HG03342 (cell line): ENCODE data around the gene PDSS2.
"Not testable (repeated sequence)": the region's sequence is repeated elsewhere in the genome, so short reads cannot be mapped to it uniquely, and the experiment has no call there.

Experiments used
- ATAC-seq: cut with Tn5 transposase; IDR thresholded peaks from one replicate; pipeline ENCODE4 v1.9.1; 2021; ENCODE audit warnings: mild to moderate bottlenecking, moderate library complexity; ENCODE audit not compliant: unreplicated experiment

Gene PDSS2

GRCh38 chr6:107459283-107460082 lies at the start of gene PDSS2:
Gene PDSS2, minus strand, starts transcription at chr6:107459564. Its CDS starts 279 bp downstream, at chr6:107459285.
- ATAC-seq: peak; percentile 90

GRCh38 chr6:107506145-107506544 lies 46.8 kb upstream of the PDSS2 start:
- ATAC-seq: no peak

GRCh38 chr6:107504270-107505026 lies 45.1 kb upstream of the PDSS2 start:
- ATAC-seq: no peak

- ATAC-seq: no peak
Observed at GRCh38 chr6:107496892-107497684, 37.7 kb upstream of the PDSS2 start.

- no peak for ATAC-seq
Observed at GRCh38 chr6:107495971-107496370, 36.6 kb upstream of the PDSS2 start.

- no peak for ATAC-seq
Observed at GRCh38 chr6:107495196-107495643, 35.9 kb upstream of the PDSS2 start.

GRCh38 chr6:107493158-107494057 lies 34.0 kb upstream of the PDSS2 start:
- no peak for ATAC-seq

- no peak for ATAC-seq
Observed at GRCh38 chr6:107491760-107492660, 32.6 kb upstream of the PDSS2 start.

- ATAC-seq: no peak
Observed at GRCh38 chr6:107491138-107491609, 31.8 kb upstream of the PDSS2 start.

- ATAC-seq: no peak
Observed at GRCh38 chr6:107490566-107491137, 31.3 kb upstream of the PDSS2 start.

GRCh38 chr6:107489636-107490565 lies 30.5 kb upstream of the PDSS2 start, which contains the start of gene SOBP:
Gene SOBP, plus strand, starts transcription at chr6:107490117. Its CDS starts 500 bp downstream, at chr6:107490617.
- ATAC-seq: peak; percentile 44

GRCh38 chr6:107488875-107489635 lies 29.7 kb upstream of the PDSS2 start:
- ATAC-seq: no peak

GRCh38 chr6:107488174-107488874 lies 29.0 kb upstream of the PDSS2 start:
- no peak for ATAC-seq

- ATAC-seq: no peak
Observed at GRCh38 chr6:107485157-107485556, 25.8 kb upstream of the PDSS2 start.

- no peak for ATAC-seq
Observed at GRCh38 chr6:107479089-107479690, 19.8 kb upstream of the PDSS2 start.

- not testable (repeated sequence) for ATAC-seq
Observed at GRCh38 chr6:107475826-107476225, 16.5 kb upstream of the PDSS2 start.
